ENCODE measurements around the gene PRKCE. TPM values are rescaled to one million over a fixed set of nuclear protein-coding genes. Genes with fewer than 3 reads are reported as not detected.

The PRKCE gene
- total and polyA plus RNA-seq, 2 of the 8 experiments (the other 6 are each of a cell fraction or from before 2014, with no cell fraction given): 0.54 to 2.1 TPM

DNA sequence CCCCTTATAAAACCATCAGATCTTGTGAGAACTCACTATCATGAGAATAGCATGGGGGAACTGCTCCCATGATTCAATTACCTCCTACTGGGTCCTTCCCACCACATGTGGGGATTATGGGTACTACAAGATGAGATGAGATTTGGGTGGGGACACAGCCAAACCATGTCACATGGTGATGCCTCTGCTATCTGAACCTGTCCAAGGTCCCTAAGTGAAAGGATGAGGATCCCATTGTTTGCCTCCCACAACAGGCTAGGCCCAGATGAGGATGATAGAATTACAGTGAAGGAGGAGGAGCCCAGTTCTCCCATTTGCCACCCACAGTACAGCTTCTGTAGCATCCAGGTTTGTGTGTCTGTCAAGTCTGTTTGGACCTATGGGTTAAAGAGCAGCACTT is 65.4 kb downstream of the PRKCE start:
- POLR2A ChIA-PET (ENCODE audit: partially characterized antibody): no interaction called here
- Histone ChIP-seq H3K23me2 (ENCODE audit: low read depth, low read length) (no peaks in the 10 kb centered on the region), H3K23ac (ENCODE audit: insufficient read length) (no peak overlapping the region), H3K4me3 (ENCODE audit: extremely low read depth in 1 of 4, insufficient read depth in 2 of 4, low read depth in 3 of 4, low read length in 4 of 4) (no peak overlapping the region), H3K9me3 (ENCODE audit: insufficient read depth in 2 of 2, low read depth in 1 of 2, low read length in 1 of 2) (no peaks in the 10 kb centered on the region), H3K79me1 (ENCODE audit: low read depth, low read length) (no peaks in the 10 kb centered on the region), H3K36me3 (ENCODE audit: control insufficient read depth in 2 of 4, insufficient read depth in 4 of 4, low read length in 3 of 4) (no peaks in the 10 kb centered on the region), H3K14ac (ENCODE audit: insufficient read length) (no peak overlapping the region), H2BK20ac (ENCODE audit: low read length) (no peak overlapping the region), H2BK15ac (ENCODE audit: low read length) (no peak overlapping the region), H3K4me2 (ENCODE audit: insufficient read depth in 1 of 2, low read depth in 2 of 2, low read length in 2 of 2) (no peak overlapping the region), H3K9ac (replicated peaks in 1 of 4; ENCODE audit: extremely low read depth in 1 of 4, low read depth in 3 of 4, low read length in 3 of 4) (no peak overlapping the region), H3K4ac (replicated peaks; ENCODE audit: insufficient read length, low read depth, low read length) (no peak overlapping the region), H3K4me1 (replicated peaks in 1 of 4; ENCODE audit: control insufficient read depth in 3 of 4, insufficient read depth in 4 of 4, low read length in 3 of 4) (0 out of 7 replicates have a peak, but pooled peaks cover 0 to 2% (median 0%) of the 10 kb centered on the region in 4 experiments), H2AK5ac (ENCODE audit: low read depth, low read length) (no peak overlapping the region), H3K27me3 (replicated peaks in 1 of 4; ENCODE audit: control insufficient read depth in 3 of 4, extremely low read depth in 1 of 4, insufficient read depth in 3 of 4, low read length in 3 of 4) (no peaks in the 10 kb centered on the region), H3K79me2 (ENCODE audit: control insufficient read depth in 1 of 2, insufficient read depth in 2 of 2, low read length in 2 of 2) (no peaks in the 10 kb centered on the region), H2AFZ (ENCODE audit: low read length) (no peak overlapping the region), H3K27ac (ENCODE audit: low read depth, low read length) (no peak overlapping the region), H4K91ac (replicated peaks; ENCODE audit: insufficient read length, low read length) (no peak overlapping the region), H4K20me1 (replicated peaks in 1 of 2; ENCODE audit: control insufficient read depth in 1 of 2, insufficient read depth in 2 of 2, low read length in 2 of 2) (no peaks in the 10 kb centered on the region), H3K56ac (replicated peaks; ENCODE audit: insufficient read length, low read depth, low read length) (no peak overlapping the region), H4K8ac (ENCODE audit: extremely low read depth, insufficient read depth, low read length) (no peak overlapping the region), H4K5ac (ENCODE audit: insufficient read length, low read depth, low read length) (no peak overlapping the region), H2BK12ac (ENCODE audit: low read depth, low read length) (no peak overlapping the region), H3K18ac (ENCODE audit: extremely low read depth, low read length) (no peak overlapping the region), H2BK120ac (replicated peaks; ENCODE audit: low read depth, low read length) (no peak overlapping the region), H2BK5ac (ENCODE audit: low read depth, low read length) (no peak overlapping the region)
- CTCF ChIA-PET (ENCODE audit: partially characterized antibody): no interaction called here
- FAIRE-seq: no peak
- DNase-seq (ENCODE audit: low read depth in 1 of 2, low spot score in 2 of 2): no peak
- TF ChIP-seq, protein P1, sequence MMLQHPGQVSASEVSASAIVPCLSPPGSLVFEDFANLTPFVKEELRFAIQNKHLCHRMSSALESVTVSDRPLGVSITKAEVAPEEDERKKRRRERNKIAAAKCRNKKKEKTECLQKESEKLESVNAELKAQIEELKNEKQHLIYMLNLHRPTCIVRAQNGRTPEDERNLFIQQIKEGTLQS (IDR thresholded peaks at IDR 0.05; ENCODE audit: insufficient read depth, low read depth, low read length): no peak
- no peak for TF ChIP-seq GTF2F1 (IDR thresholded peaks at IDR 0.05; ENCODE audit: borderline replicate concordance, low read depth, low read length)
- no peak for TF ChIP-seq POU5F1 (IDR thresholded peaks at IDR 0.05; ENCODE audit: low read depth, low read length)
- no peak for TF ChIP-seq CEBPB (IDR thresholded peaks at IDR 0.05; ENCODE audit: low read depth, low read length)
- TF ChIP-seq BACH1 (IDR thresholded peaks at IDR 0.05; ENCODE audit: low read length): no peak
- TF ChIP-seq POLR2A (IDR thresholded peaks at IDR 0.05; ENCODE audit: control extremely low read depth in 1 of 2, low read depth in 2 of 2, low read length in 2 of 2): no peak
- TF ChIP-seq, protein P2, sequence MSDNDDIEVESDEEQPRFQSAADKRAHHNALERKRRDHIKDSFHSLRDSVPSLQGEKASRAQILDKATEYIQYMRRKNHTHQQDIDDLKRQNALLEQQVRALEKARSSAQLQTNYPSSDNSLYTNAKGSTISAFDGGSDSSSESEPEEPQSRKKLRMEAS (IDR thresholded peaks at IDR 0.05): no peak
- TF ChIP-seq, protein P3, sequence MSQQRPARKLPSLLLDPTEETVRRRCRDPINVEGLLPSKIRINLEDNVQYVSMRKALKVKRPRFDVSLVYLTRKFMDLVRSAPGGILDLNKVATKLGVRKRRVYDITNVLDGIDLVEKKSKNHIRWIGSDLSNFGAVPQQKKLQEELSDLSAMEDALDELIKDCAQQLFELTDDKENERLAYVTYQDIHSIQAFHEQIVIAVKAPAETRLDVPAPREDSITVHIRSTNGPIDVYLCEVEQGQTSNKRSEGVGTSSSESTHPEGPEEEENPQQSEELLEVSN (IDR thresholded peaks at IDR 0.05): no peak
- TF ChIP-seq HDAC6 (IDR thresholded peaks at IDR 0.05; ENCODE audit: low read depth, low read length): no peak
- no peak for TF ChIP-seq RXRA (IDR thresholded peaks at IDR 0.05; ENCODE audit: insufficient read depth, low read depth, low read length)
